ENCODE data around the gene YPEL4.

DNA sequence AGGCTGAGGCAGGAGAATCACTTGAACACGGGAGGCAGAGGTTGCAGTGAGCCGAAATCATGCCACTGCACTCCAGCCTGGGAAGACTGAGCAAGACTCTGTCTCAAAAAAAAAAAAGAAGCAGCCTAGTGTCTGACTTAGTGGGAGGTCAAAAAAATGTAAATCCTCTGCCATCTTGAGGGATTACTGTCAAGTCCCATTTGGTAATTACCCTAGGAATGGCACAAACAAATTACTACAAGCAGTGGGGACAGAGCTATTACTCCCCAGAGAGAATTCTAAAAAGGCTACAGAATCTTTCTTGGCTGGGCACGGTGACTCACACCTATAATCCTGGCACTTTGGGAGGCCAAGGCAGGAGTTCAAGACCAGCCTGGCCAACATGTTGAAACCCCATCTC, 48.4 kb downstream of the YPEL4 start:
- no peak for TF ChIP-seq FOXA1 (IDR thresholded peaks at IDR 0.05)
- no peak for TF ChIP-seq SP1 (IDR thresholded peaks at IDR 0.05)
- TF ChIP-seq ZNF384 (IDR thresholded peaks at IDR 0.05): no peak
- no peak for TF ChIP-seq SUZ12 (IDR thresholded peaks at IDR 0.05)
- no peak for TF ChIP-seq BHLHE40 (IDR thresholded peaks at IDR 0.05; ENCODE audit: borderline replicate concordance)
- TF ChIP-seq CTBP1 (IDR thresholded peaks at IDR 0.05; ENCODE audit: borderline replicate concordance): no peak
- no peak for TF ChIP-seq FOXK2 (IDR thresholded peaks at IDR 0.05)
- no peak for TF ChIP-seq NFRKB (IDR thresholded peaks at IDR 0.05)
- TF ChIP-seq TARDBP (IDR thresholded peaks at IDR 0.05): no peak
- no peak for TF ChIP-seq ARNT (IDR thresholded peaks at IDR 0.05)
- no peak for TF ChIP-seq HDGF (IDR thresholded peaks at IDR 0.05; ENCODE audit: borderline replicate concordance)
- no peak for TF ChIP-seq FOXM1 (IDR thresholded peaks at IDR 0.05; ENCODE audit: borderline replicate concordance)

Measured in HEK293T (cell line).